Epithelial cell of proximal tubule (primary cell): ENCODE data around the gene YWHAG. TPM values are rescaled to one million over a fixed set of nuclear protein-coding genes. Genes with fewer than 3 reads are reported as not detected.
"Not testable (repeated sequence)": the region's sequence is repeated elsewhere in the genome, so short reads cannot be mapped to it uniquely, and the experiment has no call there.

Experiments used
- DNase-seq: peaks from one replicate; pipeline ENCODE4 v3.0.0-alpha.2; 2011; ENCODE audit warnings: low read depth
- H3K4me3 ChIP-seq: 2 replicates; pipeline ENCODE4 v1.5.1; 2011; ENCODE audit warnings: low read depth, mild to moderate bottlenecking, low read length
- CTCF ChIP-seq: conservative IDR thresholded peaks from 2 replicates; pipeline ENCODE4 v1.5.1; 2012; ENCODE audit warnings: low read depth, mild to moderate bottlenecking, low read length
- total RNA-seq: library from RNA; depleted of rRNA; stranded (reverse); fragments of >200 nt; gene quantifications from 2 replicates; pipeline ENCODE4 v1.2.3, GENCODE V29; 2015

YWHAG gene
- total RNA-seq, 1 donor from 2014 or later: 74.7 TPM

DNA sequence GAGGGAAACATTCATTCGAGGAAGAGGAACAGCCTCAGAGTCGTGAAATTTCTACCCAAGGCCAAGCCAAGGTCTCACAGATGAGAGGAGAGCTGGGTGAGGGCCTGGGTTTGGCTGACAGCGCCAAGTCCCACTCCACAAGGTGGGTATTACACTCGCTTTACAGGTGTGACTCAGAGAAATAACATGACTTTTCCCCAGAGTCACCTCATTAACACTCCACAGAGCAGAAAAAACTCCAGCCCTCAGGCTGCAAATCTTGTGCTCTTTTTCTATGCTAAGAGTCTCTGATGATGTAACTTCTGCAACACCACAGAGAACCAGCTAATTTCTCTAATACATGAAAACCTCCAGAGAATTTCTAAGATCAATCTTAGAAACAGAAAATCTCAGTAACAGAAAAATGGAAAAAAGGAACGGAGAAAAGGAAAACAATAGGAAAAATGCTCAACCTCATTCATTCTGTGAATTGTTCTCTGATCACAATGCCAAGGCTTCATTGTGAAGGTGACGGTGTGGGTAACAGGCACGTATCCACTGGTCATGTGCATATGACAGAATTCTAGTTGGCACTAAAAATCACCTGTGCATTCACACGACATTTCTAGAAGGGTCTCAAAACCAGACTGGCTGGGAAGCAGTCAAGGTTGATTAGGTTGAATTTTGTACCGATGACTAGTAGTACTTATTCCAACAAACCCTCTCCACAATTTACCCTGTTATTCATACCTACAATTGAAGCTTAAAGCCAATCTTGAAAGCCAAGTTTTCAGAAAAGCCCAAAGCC is 20.3 kb downstream of the YWHAG start:
- DNase-seq: peak; percentile 52
- no peak overlapping the region for H3K4me3 ChIP-seq
- TF ChIP-seq CTCF: peak; percentile 8

DNA sequence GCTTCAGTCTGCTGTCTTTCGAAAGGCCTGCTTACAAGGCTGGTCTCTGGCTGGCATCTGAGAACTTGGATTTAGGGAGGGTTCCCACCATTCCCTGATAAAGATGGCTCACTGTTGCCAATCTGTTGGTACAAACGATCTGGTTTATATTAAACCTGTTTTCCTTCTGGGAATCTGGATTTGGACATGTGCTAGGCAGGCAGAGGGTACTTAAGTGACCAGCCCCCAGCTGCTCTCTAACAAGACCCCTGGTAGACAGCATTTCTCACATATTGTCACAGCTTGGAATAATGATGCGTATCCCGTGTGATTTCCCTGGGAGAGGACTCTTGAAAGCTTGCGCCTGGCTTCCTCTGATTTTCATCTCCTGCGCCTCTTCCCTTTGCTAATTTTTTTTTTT is 21.6 kb downstream of the YWHAG start:
- no peak overlapping the region for H3K4me3 ChIP-seq
- TF ChIP-seq CTCF: no peak
- DNase-seq: no peak

GRCh38 chr7:76336094-76336493 is 22.7 kb downstream of the YWHAG start:
- DNase-seq: no peak
- no peak overlapping the region for H3K4me3 ChIP-seq
- TF ChIP-seq CTCF: no peak

DNA sequence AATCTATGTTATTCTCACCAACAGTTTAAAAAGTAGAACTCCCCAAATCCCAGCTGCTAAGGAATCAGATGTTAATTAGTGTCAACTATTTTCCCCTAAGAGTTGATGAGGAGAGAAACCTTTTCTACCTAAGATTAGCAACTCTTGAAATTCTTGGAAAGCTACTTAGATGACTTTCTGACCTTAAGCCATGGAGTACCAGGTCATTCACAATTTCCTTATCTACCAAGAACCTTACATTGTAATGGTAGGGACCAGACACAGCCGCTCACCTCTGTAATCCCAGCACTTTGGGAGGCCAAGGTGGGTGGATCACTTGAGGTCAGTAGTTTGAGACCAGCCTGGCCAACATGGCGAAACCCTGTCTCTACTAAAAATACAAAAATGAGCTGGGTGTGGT is 23.4 kb downstream of the YWHAG start:
- not testable (repeated sequence) for DNase-seq, H3K4me3 ChIP-seq

DNA sequence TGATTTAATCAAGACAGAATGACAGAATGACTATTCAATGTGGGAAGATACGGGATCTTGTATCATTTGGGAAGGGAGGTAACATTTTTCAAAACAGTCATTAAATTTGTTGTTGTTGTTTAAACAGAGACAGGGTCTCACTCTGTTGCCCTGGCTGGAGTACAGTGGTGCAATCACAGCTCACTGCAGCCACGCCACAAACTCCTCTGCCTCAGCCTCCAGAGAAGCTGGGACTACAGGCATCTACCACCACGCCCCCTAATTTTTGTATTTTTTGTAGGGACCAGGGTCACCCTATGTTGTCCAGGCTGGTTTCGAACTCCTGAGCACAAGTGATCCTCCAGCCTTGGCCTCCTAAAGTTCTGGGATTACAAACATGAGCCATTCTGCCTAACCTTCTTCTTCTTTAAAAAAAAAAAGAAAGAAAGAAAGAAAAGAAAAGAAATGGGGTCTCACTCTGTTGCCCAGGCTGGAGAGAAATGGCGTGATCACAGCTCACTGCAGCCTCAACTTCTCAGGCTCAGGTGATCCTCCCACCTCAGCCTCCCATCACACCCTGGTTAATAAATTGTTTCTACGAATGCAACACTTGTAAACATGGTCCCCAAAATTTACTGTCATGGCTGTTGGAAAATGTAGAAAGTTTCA is 24.3 kb downstream of the YWHAG start:
- TF ChIP-seq CTCF: no peak
- DNase-seq: no peak
- no peak overlapping the region for H3K4me3 ChIP-seq

DNA sequence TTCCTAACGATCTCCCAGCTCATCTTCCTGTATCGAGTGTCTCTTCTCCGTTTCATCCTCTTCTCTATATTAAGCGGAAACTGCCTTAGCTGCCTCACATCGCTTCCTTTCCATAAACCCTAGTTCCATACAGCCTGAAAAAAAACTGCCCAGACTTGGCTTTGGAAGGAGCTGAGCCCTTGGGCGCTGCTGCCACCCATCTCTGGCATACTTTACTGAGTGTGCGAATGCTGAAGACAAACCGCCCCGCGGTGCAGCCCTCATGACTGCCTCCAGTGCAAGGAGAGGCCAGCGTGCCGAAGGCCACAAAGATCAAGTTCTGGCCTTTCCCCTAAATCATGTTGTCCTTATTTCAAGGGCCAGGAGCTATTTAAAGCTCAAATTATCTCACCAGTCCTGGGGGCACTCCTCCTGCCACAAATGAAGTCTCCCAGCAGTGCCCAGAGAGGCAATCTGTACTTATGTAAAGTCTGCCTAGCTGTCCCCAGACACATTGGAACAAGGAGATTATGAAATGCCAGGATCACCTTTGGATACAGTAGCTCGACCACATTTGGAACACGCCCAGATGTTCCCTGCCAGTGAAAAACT is 25.2 kb downstream of the YWHAG start:
- no peak overlapping the region for H3K4me3 ChIP-seq
- DNase-seq: no peak
- TF ChIP-seq CTCF: no peak

DNA sequence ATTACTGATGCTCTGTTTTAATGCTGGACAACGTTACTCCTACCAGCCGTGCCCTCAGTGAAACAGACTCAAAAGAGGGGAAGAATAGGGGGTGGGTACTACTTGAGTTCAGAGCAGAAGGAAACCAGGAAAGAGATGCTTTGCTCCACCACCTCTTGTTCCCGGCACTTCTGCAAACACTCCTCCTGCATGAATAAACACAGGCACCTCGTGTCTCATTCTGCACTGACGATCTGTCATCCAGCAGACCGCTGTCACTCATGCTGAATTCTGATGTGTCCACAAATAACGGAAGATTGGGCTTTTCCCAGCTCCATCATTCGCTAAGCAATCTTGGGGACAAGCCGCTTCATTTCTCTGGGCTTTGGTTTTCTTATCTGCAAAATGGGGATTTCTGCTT is 26.7 kb downstream of the YWHAG start:
- no peak for TF ChIP-seq CTCF
- DNase-seq: no peak
- H3K4me3 ChIP-seq: no peak overlapping the region
